Endothelial cell of hepatic sinusoid (primary cell): ENCODE results near the gene STIM1.

Source experiments
- in situ Hi-C: cut with HindIII; loops from 2 replicates; pipeline ENCODE4 v1.10.0; 2017; ENCODE audit warnings: low sequenced_read_pairs

STIM1 gene

GRCh38 chr11:4090258-4090657, 234.8 kb downstream of the STIM1 start:
- in situ Hi-C loops = no loop called here

GRCh38 chr11:4092026-4092425, 236.6 kb downstream of the STIM1 start:
- in situ Hi-C loops = no loop called here

- in situ Hi-C loops = no loop called here
These were observed 238.3 kb downstream of the STIM1 start for GRCh38 chr11:4093519-4094347.

GRCh38 chr11:4094348-4095291, 239.2 kb downstream of the STIM1 start, which contains the start of gene RRM1:
RRM1 (plus strand) TSS chr11:4094799; CDS start chr11:4095013, 214 bp downstream.
- in situ Hi-C loops = no loop called here

- in situ Hi-C loops = no loop called here
These were observed 240.2 kb downstream of the STIM1 start for GRCh38 chr11:4095509-4096230.

- in situ Hi-C loops = no loop called here
These were observed 242.7 kb downstream of the STIM1 start for GRCh38 chr11:4098026-4098621.

GRCh38 chr11:4102711-4103110, 247.2 kb downstream of the STIM1 start:
- in situ Hi-C loops = no loop called here

GRCh38 chr11:4103269-4103668, 247.8 kb downstream of the STIM1 start:
- in situ Hi-C loops = no loop called here

GRCh38 chr11:4105916-4106315, 250.5 kb downstream of the STIM1 start:
- in situ Hi-C loops = loop anchor here (5.0 kb wide), 1 partner anchor 34 kb away; no protein-coding TSS in a partner anchor

- in situ Hi-C loops = no loop called here
These were observed 256.4 kb downstream of the STIM1 start for GRCh38 chr11:4111834-4112233.

GRCh38 chr11:4115128-4115527, 259.7 kb downstream of the STIM1 start:
- in situ Hi-C loops = no loop called here

GRCh38 chr11:4118107-4118506, 262.6 kb downstream of the STIM1 start:
- in situ Hi-C loops = no loop called here

GRCh38 chr11:4123218-4123617, 267.8 kb downstream of the STIM1 start:
- in situ Hi-C loops = no loop called here

GRCh38 chr11:4125141-4125540, 269.7 kb downstream of the STIM1 start:
- in situ Hi-C loops = no loop called here

- in situ Hi-C loops = no loop called here
These were observed 271.9 kb downstream of the STIM1 start for GRCh38 chr11:4127357-4127756.

- in situ Hi-C loops = loop anchor here (5.0 kb wide), 1 partner anchor 43 kb away; no protein-coding TSS in a partner anchor
These were observed 274.8 kb downstream of the STIM1 start for GRCh38 chr11:4130219-4130618.

GRCh38 chr11:4134806-4135205, 279.3 kb downstream of the STIM1 start:
- in situ Hi-C loops = loop anchor here (5.0 kb wide), 1 partner anchor 48 kb away; no protein-coding TSS in a partner anchor

GRCh38 chr11:4138497-4138896, 283.0 kb downstream of the STIM1 start:
- in situ Hi-C loops = no loop called here

GRCh38 chr11:4140067-4140636, 284.7 kb downstream of the STIM1 start:
- in situ Hi-C loops = no loop called here
